GM12801 (cell line): Measurements from ENCODE around the gene MITD1.

Source experiments
- CTCF ChIP-seq: IDR thresholded peaks from one replicate; pipeline ENCODE4 v1.5.1; 2011; ENCODE audit warnings: control low read depth; ENCODE audit not compliant: insufficient read length; ENCODE audit errors: extremely low read depth

The MITD1 gene

GRCh38 chr2:99153921-99154604 lies 26.8 kb downstream of the MITD1 start:
- TF ChIP-seq CTCF, result no peak

GRCh38 chr2:99152199-99152895 lies 28.5 kb downstream of the MITD1 start:
- TF ChIP-seq CTCF, result no peak

GRCh38 chr2:99150706-99151105 lies 30.2 kb downstream of the MITD1 start:
- TF ChIP-seq CTCF, result no peak

- no peak for TF ChIP-seq CTCF
Observed at GRCh38 chr2:99141110-99142108, 39.4 kb downstream of the MITD1 start, which contains the start of gene C2orf15. Gene C2orf15 (plus strand): TSS chr2:99141707. CDS start chr2:99150559, 8,852 bp downstream.

GRCh38 chr2:99140860-99141109 lies 40.1 kb downstream of the MITD1 start:
- no peak for TF ChIP-seq CTCF

GRCh38 chr2:99140056-99140859 lies 40.6 kb downstream of the MITD1 start:
- TF ChIP-seq CTCF, result no peak

- no peak for TF ChIP-seq CTCF
Observed at GRCh38 chr2:99139003-99139402, 41.9 kb downstream of the MITD1 start.
